Activated naive CD8-positive, alpha-beta T cell treated with anti-CD3 and anti-CD28 coated beads, Interleukin-2, amount 10 ng/mL, durations not matched to agents 7 days and 5 days (primary cell): ENCODE measurements around the gene MKLN1. TPM values are rescaled to one million over a fixed set of nuclear protein-coding genes. Genes with fewer than 3 reads are reported as not detected.
"Not testable (repeated sequence)": the region's sequence is repeated elsewhere in the genome, so short reads cannot be mapped to it uniquely, and the experiment has no call there.

Experiments used
- ATAC-seq: fragments of 150-1000 bp; cut with Tn5 transposase; one replicate; pipeline ENCODE4 v1.10.0; 2021; ENCODE audit warnings: low read depth, moderate library complexity
- POLR2A ChIA-PET: fragments of 350-600 bp; sonication (Branson Sonifier 250); formaldehyde crosslinking; loops from one replicate; lab custom pipeline; 2021; ENCODE audit warnings: antibody characterized with exemption; lab: Charles Lee
- DNase-seq: peaks from one replicate; pipeline ENCODE4 v3.0.0; 2021
- H3K27ac Mint-ChIP-seq: one replicate; pipeline ENCODE4 v1.8.0; 2022; ENCODE audit warnings: mild to moderate bottlenecking, mixed read lengths
- H3K27me3 Mint-ChIP-seq: one replicate; pipeline ENCODE4 v1.8.0; 2022; ENCODE audit warnings: mild to moderate bottlenecking, moderate library complexity, mixed read lengths
- H3K36me3 Mint-ChIP-seq: one replicate; pipeline ENCODE4 v1.8.0; 2021; ENCODE audit warnings: mild to moderate bottlenecking, mixed read lengths
- H3K4me1 Mint-ChIP-seq: one replicate; pipeline ENCODE4 v1.8.0; 2021; ENCODE audit warnings: mixed read lengths
- H3K4me3 Mint-ChIP-seq: one replicate; pipeline ENCODE4 v1.8.0; 2022; ENCODE audit warnings: mild to moderate bottlenecking, moderate library complexity, mixed read lengths
- H3K9me3 Mint-ChIP-seq: one replicate; pipeline ENCODE4 v1.8.0; 2021; ENCODE audit warnings: mixed read lengths
- total RNA-seq, 2 experiments: library from RNA; stranded (reverse); gene quantifications; one replicate each; pipeline ENCODE4 v1.2.3, GENCODE V29; 2021

The MKLN1 gene
- total RNA-seq, 2 experiments from 2014 or later, result 35.7 to 42.3 TPM

DNA sequence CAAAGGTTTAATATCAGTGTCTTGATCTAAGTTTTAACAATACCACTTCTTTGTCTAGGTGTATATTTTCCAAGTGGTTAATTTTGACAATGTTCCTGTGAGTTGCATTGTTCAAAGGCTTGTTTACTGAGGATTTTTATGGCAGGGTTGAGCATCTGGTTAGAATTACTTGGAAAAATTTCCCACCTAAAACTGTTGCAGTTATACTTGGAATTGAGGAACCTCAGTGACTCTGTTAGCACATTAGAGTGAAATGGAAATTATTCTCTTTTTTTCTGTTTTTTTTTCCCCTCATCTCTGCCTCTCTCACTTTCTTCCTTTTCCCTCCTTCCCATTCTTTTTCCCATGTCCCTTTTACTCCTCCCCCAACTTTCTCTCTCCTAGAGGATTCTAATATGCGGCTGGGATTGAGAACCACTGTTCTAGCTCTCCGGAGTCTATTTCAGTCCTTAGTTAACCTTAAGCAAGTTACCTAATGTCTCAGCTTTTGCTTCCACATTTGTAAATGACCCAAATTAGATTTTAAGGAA, 121.8 kb downstream of the MKLN1 start:
- Mint-ChIP-seq H3K36me3 (peaks cover 11% of the 10 kb centered on the region), H3K27me3 (no peaks in the 10 kb centered on the region), H3K9me3 (no peaks in the 10 kb centered on the region), H3K27ac (no peak overlapping the region), H3K4me1 (peaks cover 1% of the 10 kb centered on the region), H3K4me3 (no peak overlapping the region)
- no peak for DNase-seq
- POLR2A ChIA-PET, result no interaction called here
- no peak for ATAC-seq

DNA sequence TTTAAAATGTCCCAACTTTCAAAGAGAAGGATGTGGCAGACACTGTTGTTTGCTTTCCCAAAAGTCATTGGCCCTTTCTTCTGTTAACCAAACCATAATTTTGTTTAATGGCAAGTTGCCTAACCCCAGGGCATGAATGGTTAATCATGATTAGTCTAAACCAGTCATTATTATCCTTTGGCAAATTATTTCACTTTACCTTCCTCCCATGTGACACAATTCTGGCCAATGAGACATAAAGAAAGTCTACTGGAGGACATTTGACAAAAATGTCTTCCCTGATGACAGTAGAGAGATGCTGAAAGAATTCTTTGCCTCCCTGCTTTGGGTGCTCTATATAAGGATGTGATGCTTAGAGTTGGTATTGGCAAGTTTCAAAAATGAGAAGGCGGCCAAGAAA, 126.8 kb downstream of the MKLN1 start:
- Mint-ChIP-seq H3K27ac (no peak overlapping the region), H3K9me3 (no peaks in the 10 kb centered on the region), H3K4me1 (no peaks in the 10 kb centered on the region), H3K36me3 (peaks cover 19% of the 10 kb centered on the region), H3K4me3 (no peak overlapping the region), H3K27me3 (no peaks in the 10 kb centered on the region)
- DNase-seq (no peak), ATAC-seq (no peak)
- POLR2A ChIA-PET, result interaction anchor here (0.6 kb wide), 1 partner anchor 54 kb away, joined by 3 read pairs; no protein-coding TSS in a partner anchor

DNA sequence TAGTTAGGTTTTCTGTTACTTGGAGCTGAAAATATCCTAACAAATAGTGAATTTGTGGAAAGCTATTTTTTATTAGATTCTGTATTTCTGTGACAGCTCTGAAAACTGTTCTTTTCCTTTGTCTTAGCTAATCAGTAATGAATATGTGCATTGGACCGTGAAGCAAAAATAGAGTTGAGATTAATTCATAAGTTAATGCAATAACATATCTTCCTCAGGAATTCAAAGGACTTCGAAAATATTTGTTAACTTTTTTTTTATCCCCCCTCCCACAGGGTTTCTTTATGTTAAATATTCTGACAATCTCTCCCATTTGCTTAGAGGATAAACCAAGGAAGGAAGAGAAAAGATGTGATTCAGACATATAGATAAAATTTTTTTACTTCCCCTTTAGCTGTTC, 127.3 kb downstream of the MKLN1 start:
- POLR2A ChIA-PET, result no interaction called here
- H3K9me3 Mint-ChIP-seq, result no peaks in the 10 kb centered on the region

DNA sequence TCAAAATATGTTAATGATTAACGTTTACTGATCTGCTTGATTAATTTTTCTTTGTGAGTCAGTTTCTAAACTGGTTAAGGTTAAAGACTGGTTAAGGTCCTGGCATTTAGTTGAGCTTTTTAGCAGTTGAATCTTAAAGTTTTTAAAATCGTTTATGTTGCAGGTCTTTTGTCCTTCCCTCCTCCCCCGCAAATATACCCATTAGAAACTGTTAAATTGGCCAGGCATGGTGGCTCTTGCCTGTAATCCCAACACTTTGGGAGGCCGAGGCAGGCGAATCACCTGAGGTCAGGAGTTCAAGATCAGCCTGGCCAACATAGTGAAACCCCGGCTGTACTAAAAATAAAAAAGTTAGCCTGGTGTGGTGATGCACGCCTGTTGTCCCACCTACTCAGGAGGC, 127.9 kb downstream of the MKLN1 start:
- POLR2A ChIA-PET, result no interaction called here

More for the DNA sequence above, 127.3 kb downstream of the MKLN1 start:
- H3K27me3 Mint-ChIP-seq, result no peaks in the 10 kb centered on the region
- ATAC-seq (no peak), DNase-seq (no peak)
- no peak overlapping the region for H3K27ac Mint-ChIP-seq
- H3K36me3 Mint-ChIP-seq, result peaks cover 17% of the 10 kb centered on the region
- H3K4me1 Mint-ChIP-seq, result no peaks in the 10 kb centered on the region
- no peak overlapping the region for H3K4me3 Mint-ChIP-seq

DNA sequence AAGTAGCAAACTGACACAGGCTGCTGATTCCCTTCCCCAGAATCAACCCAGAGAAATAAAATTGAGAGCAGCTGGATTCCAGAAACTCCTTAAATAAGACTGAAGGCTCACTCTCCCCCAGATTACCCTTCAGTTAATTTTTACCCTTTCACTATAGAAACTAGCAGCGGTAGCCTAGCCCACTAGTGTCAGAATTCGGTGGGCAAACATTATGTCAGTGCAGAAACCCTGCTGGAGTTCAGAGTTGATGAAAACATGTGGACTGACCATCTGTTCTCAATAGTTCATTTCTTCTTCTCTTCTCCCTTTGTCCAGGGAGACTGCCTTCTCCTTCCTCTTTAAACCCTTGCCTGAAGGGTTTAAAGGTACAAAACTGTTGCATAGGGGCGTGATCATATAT, 128.7 kb downstream of the MKLN1 start:
- Mint-ChIP-seq H3K27me3 (no peaks in the 10 kb centered on the region), H3K4me1 (no peaks in the 10 kb centered on the region), H3K4me3 (no peak overlapping the region), H3K9me3 (no peaks in the 10 kb centered on the region), H3K27ac (no peak overlapping the region), H3K36me3 (peaks cover 18% of the 10 kb centered on the region)
- DNase-seq (no peak), ATAC-seq (no peak)
- POLR2A ChIA-PET, result no interaction called here

More for the DNA sequence above, 127.9 kb downstream of the MKLN1 start:
- H3K4me1 Mint-ChIP-seq, result no peaks in the 10 kb centered on the region
- no peak overlapping the region for H3K4me3 Mint-ChIP-seq
- H3K36me3 Mint-ChIP-seq, result peaks cover 17% of the 10 kb centered on the region
- H3K27me3 Mint-ChIP-seq, result no peaks in the 10 kb centered on the region
- no peak overlapping the region for H3K27ac Mint-ChIP-seq
- H3K9me3 Mint-ChIP-seq, result no peaks in the 10 kb centered on the region
- ATAC-seq, result no peak
- DNase-seq, result no peak

DNA sequence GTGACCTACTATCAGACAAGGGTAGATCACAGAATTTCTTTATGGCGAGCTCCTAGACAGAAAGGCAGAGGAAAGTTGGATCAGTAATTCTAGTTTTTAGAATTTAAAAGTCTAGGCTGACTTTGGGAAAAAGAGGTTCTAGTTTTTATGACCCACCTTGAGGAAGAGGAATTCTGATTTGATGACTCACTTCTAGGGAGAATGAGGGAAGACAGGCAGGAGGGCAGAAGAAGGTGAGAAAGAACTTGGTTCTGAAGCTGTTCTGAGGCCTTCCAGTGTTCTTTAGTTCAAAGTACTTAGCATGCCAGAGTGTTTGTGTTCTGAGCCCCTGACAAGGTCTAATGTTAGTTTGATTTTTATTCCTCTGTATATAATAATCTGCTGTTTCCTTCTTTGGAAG, 131.6 kb downstream of the MKLN1 start:
- H3K27ac Mint-ChIP-seq, result no peak overlapping the region
- H3K36me3 Mint-ChIP-seq, result peaks cover 20% of the 10 kb centered on the region
- H3K4me3 Mint-ChIP-seq, result no peak overlapping the region
- no peaks in the 10 kb centered on the region for H3K9me3 Mint-ChIP-seq
- DNase-seq, result no peak
- no peaks in the 10 kb centered on the region for H3K27me3 Mint-ChIP-seq
- ATAC-seq, result no peak
- no peaks in the 10 kb centered on the region for H3K4me1 Mint-ChIP-seq
- POLR2A ChIA-PET, result no interaction called here

DNA sequence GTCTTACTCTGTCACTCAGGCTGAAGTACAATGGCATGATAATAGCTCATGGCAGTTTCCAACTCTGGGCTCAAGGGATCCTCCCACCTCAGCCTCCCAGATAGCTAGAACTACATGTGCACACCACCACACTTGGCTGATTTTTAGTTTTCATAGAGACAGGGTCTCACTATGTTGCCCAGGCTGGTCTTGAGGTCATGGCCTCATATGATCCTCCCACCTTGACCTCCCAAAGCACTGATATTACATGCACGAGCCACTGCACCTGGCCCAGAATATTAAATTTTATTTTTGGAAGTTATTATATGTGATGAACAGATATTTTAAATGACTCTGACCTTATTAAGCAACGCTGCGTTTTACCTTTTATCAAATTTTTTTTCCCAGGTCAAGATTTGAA, 134.4 kb downstream of the MKLN1 start:
- H3K4me1 Mint-ChIP-seq, result no peaks in the 10 kb centered on the region
- no peaks in the 10 kb centered on the region for H3K9me3 Mint-ChIP-seq
- DNase-seq (no peak), ATAC-seq (no peak)
- no peak overlapping the region for H3K4me3 Mint-ChIP-seq
- no peak overlapping the region for H3K27ac Mint-ChIP-seq
- H3K27me3 Mint-ChIP-seq, result no peaks in the 10 kb centered on the region
- POLR2A ChIA-PET, result no interaction called here
- peaks cover 15% of the 10 kb centered on the region for H3K36me3 Mint-ChIP-seq

DNA sequence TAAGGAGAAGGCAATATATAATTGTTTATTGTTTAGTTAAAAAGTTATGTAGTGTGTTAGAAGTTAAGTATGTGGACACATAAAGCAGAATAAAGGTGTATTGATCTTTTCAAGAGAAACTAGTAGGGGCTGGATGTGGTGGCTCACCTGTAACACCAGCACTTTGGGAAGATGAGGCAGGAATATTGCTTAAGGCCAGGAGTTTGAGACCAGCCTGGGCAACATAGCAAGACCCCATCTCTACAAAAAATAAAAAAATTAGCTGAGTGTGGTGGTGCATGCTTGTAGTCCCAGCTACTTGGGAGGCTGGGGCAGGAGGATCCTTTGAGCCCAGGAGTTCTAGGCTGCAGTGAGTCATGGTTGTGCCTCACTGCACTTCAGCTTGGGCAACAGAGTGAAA, 135.0 kb downstream of the MKLN1 start:
- H3K9me3 Mint-ChIP-seq, DNase-seq, H3K4me1 Mint-ChIP-seq, H3K4me3 Mint-ChIP-seq, ATAC-seq, POLR2A ChIA-PET, H3K27ac Mint-ChIP-seq, H3K27me3 Mint-ChIP-seq: not testable (repeated sequence)
- H3K36me3 Mint-ChIP-seq, result peaks cover 16% of the 10 kb centered on the region

DNA sequence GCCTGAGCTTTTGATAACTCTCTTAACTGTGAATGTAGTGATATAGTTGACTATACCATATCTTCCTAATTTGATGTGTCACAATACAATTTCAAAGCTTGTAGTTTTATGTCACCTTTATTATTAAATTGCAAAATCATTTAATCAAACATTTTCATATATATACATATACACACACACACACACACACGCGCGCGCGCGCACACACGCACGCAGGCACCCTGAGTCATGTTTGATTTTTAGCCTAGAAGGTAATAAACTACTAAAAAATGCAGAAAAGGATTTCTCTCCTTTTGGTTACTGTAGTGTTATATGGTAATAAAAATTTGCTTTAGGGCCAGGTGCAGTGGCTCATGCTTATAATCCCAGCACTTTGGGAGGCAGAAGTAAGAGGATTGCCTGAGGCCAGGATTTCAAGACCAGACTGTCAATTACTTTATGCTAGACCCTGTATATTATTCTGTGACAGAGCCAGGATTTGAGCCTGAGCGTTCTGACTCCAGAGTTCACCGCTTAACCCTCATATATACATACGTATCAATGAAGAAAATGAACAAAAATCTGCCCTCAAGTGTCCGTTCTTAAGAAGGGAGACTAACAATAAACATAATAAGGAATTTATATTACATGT, 139.2 kb downstream of the MKLN1 start:
- Mint-ChIP-seq H3K9me3 (no peaks in the 10 kb centered on the region), H3K4me3 (no peak overlapping the region), H3K4me1 (no peaks in the 10 kb centered on the region), H3K27me3 (no peaks in the 10 kb centered on the region), H3K27ac (no peak overlapping the region), H3K36me3 (peaks cover 27% of the 10 kb centered on the region)
- ATAC-seq (no peak), DNase-seq (no peak)
- POLR2A ChIA-PET, result interaction anchor here (0.8 kb wide), 1 partner anchor 379 kb away, joined by 3 read pairs; no protein-coding TSS in a partner anchor

DNA sequence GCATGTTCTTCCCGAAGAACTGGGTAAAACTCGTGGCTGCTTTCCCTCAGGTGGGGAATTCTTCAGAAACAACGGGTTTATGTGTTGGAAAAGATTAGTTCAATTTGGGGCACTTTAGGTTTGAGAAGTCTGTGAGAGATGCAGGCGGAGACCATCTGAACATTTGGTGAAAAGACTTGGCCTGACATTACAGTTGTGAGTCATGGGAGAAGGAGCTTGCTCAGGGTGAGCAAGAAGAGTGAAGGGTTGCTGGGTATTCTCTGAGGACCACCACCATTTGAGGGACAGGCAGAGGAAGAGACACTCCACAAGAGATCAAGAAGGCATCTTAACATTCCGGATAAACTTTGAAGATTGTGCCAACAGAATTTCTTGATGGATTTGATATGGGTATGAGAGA, 140.1 kb downstream of the MKLN1 start:
- Mint-ChIP-seq H3K9me3 (no peaks in the 10 kb centered on the region), H3K4me1 (no peaks in the 10 kb centered on the region), H3K27ac (no peak overlapping the region), H3K27me3 (no peaks in the 10 kb centered on the region), H3K4me3 (no peak overlapping the region), H3K36me3 (peaks cover 27% of the 10 kb centered on the region)
- POLR2A ChIA-PET, result interaction anchor here (0.8 kb wide), 1 partner anchor 380 kb away, joined by 3 read pairs; no protein-coding TSS in a partner anchor
- ATAC-seq (no peak), DNase-seq (no peak)

DNA sequence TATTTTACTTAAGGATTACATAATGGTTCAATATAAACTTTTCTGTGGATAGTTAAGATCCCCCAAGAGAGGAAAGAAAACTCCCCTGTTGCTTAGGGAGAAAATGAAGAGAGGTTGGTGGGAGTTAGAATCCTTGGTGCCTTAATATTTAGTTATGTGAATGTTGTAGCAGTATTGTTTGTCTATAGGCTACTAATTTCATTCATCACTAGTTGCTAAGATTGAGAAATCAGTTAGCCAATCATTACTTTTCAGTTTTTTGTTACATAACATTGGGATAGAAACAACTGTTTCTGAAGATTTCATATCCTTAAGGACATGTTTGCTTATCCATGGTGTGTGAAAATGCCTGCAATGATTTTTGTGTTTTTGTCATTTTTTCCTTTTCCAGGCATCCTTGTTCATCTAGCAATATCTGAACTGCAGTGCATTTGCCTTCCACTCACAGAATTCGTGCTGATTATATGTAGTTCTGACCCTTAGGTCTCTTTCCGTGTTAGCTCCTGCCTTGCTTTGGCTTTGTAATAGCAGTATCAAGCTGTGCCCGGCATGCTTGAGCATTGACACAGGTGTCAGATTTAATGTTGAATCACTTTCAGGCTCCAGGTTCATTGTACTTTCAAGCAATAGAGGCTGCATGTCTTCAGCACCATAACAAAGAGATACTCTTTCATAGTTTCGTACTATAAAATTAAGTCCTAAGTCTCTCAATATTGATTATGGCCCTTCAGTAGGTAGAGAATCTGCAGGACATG, 143.8 kb downstream of the MKLN1 start:
- ATAC-seq (no peak), DNase-seq (no peak)
- Mint-ChIP-seq H3K4me3 (no peak overlapping the region), H3K27ac (no peak overlapping the region), H3K36me3 (peaks cover 36% of the 10 kb centered on the region), H3K4me1 (no peaks in the 10 kb centered on the region), H3K27me3 (no peaks in the 10 kb centered on the region), H3K9me3 (peaks cover 1% of the 10 kb centered on the region)
- POLR2A ChIA-PET, result no interaction called here

DNA sequence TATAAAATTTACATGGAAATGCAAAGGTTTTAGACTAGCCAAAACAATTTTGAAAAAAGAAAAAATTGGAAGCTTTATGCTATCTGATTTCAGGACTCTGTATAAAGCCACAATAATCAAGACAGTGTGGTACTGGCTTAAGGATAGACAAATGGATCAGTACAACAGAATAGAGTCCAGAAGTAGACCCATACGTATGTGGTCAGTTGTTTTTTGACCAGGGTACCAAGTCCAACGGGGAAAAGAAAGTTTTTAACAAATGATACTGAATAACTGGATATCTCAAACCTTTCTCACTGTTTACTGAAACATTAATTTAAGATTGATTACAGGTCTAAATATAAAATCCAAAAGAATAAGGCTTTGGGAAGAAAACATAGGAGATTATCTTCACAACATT, 149.1 kb downstream of the MKLN1 start:
- Mint-ChIP-seq H3K9me3 (peaks cover 1% of the 10 kb centered on the region), H3K4me3 (no peak overlapping the region), H3K27me3 (no peaks in the 10 kb centered on the region), H3K27ac (no peak overlapping the region), H3K4me1 (no peaks in the 10 kb centered on the region), H3K36me3 (peaks cover 14% of the 10 kb centered on the region)
- ATAC-seq (no peak), DNase-seq (no peak)
- POLR2A ChIA-PET, result no interaction called here

DNA sequence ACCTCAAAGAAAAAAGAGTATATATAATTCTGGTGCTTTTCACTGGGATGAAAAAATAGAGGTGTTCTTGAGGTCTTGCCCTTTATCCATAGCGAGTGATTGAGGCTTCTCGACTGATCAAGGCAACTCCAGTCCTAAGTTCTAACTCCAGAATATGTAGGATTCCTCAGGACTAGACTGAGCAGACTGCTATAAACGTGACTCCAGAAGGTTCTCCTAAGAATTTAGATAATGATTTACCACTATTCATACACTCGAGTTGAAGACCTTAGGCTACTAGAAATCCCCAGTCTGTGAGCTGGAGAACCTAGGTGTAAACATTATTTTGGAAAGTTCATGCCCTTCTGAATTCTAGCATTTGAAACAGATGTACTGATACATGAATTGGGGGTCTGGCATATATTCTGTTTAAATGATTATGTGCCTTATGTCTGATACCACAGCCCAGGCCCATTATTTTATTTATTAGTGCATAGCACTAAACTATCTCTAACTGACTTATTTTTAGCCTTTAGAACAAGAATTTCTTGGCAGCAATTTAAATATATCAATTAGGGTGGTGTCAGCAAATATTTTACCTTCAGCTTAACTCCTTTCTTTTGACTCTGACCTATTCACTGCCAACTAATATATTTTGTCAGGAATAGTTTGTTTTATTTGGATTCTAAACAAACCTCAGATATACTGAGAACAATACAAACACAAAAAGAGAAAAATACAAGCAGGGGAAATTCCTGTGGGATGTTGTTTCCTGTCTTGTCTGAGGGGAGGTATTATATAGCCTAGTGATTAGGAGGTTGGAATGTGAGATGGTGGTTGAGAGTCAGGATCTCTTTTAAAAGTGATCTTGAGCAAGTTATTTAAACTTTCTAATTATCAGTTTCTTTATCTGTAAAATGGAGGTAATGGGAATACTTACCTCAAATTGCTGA, 153.0 kb downstream of the MKLN1 start:
- no peaks in the 10 kb centered on the region for H3K9me3 Mint-ChIP-seq
- no peak for DNase-seq
- no peak overlapping the region for H3K27ac Mint-ChIP-seq
- peaks cover 4% of the 10 kb centered on the region for H3K36me3 Mint-ChIP-seq
- H3K4me3 Mint-ChIP-seq, result no peak overlapping the region
- no peaks in the 10 kb centered on the region for H3K27me3 Mint-ChIP-seq
- ATAC-seq, result no peak
- POLR2A ChIA-PET, result no interaction called here
- H3K4me1 Mint-ChIP-seq, result no peaks in the 10 kb centered on the region
